Measurements from ENCODE around the gene EPHB6.

Gene EPHB6

DNA sequence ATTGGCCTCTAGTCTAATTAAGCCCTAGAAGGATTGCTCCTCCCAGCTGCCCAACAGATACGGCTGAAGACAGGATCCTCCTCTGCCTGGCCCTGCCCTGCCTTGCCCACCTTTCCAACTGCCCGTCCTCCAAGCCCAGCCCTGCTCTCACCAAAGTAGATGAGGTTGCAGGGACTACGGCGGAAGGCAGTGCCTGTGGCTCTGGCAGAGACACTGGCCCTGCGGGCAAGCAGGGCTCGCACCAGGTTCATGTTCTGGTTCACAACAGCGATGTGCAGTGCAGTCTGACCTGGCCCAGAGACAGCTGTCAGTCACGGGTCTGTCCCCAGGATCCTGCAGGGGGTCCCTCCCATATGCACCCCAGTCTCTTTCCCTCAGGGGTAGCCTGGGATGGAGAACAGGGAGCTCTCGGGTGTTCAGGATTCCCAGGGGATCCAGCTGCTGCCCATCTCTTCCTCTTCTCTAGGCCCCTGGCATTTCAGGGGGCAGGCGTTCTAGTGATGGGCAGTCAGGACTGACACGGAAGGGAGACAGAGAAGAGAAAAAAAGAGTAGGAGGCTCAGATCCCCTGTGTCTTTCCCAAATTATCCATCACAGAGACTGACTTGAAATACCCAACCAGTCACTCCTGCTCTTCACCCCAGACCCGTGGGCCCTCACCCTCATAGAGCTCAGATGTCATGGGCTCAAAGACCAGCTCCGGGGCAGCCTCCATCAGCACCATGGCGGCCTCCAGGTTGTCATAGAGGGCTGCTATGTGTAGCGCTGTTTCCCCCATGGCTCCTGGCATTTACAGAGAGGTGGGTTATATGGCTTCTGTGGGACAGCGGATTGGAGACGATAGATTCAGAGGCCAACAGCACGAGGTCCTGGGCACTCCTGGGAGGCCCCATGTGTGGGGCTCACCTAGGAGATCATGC lies 22.4 kb downstream of the EPHB6 start:
- no peak overlapping the region for H3K27ac ChIP-seq (replicated peaks)
- no peak for TF ChIP-seq GABPA (IDR thresholded peaks at IDR 0.05; ENCODE audit: low read depth)
- TF ChIP-seq, protein P1, sequence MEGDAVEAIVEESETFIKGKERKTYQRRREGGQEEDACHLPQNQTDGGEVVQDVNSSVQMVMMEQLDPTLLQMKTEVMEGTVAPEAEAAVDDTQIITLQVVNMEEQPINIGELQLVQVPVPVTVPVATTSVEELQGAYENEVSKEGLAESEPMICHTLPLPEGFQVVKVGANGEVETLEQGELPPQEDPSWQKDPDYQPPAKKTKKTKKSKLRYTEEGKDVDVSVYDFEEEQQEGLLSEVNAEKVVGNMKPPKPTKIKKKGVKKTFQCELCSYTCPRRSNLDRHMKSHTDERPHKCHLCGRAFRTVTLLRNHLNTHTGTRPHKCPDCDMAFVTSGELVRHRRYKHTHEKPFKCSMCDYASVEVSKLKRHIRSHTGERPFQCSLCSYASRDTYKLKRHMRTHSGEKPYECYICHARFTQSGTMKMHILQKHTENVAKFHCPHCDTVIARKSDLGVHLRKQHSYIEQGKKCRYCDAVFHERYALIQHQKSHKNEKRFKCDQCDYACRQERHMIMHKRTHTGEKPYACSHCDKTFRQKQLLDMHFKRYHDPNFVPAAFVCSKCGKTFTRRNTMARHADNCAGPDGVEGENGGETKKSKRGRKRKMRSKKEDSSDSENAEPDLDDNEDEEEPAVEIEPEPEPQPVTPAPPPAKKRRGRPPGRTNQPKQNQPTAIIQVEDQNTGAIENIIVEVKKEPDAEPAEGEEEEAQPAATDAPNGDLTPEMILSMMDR (IDR thresholded peaks at IDR 0.05; ENCODE audit: insufficient read depth, low read length): no peak
- TF ChIP-seq SPI1 (IDR thresholded peaks at IDR 0.05; ENCODE audit: borderline replicate concordance, low read depth): no peak
- no peak for TF ChIP-seq POLR2AphosphoS5 (IDR thresholded peaks at IDR 0.05; ENCODE audit: low read depth)
- TF ChIP-seq REST (IDR thresholded peaks at IDR 0.05; ENCODE audit: insufficient replicate concordance, low read depth): no peak
- no peak overlapping the region for H3K4me3 ChIP-seq (replicated peaks; ENCODE audit: insufficient read depth, low read length)
- no peak for DNase-seq (ENCODE audit: low read depth in 1 of 2, low spot score in 1 of 2)
- peaks cover 7% of the 10 kb centered on the region for H3K27me3 ChIP-seq (ENCODE audit: insufficient read depth, poor library complexity, severe bottlenecking)

- TF ChIP-seq SPI1 (IDR thresholded peaks at IDR 0.05; ENCODE audit: borderline replicate concordance, low read depth) (no peak), REST (IDR thresholded peaks at IDR 0.05; ENCODE audit: insufficient replicate concordance, low read depth) (no peak), POLR2AphosphoS5 (IDR thresholded peaks at IDR 0.05; ENCODE audit: low read depth) (no peak), GABPA (IDR thresholded peaks at IDR 0.05; ENCODE audit: low read depth) (no peak)
- TF ChIP-seq, protein P1 (IDR thresholded peaks at IDR 0.05; ENCODE audit: insufficient read depth, low read length): no peak
- Histone ChIP-seq H3K4me3 (replicated peaks; ENCODE audit: insufficient read depth, low read length) (no peak overlapping the region), H3K27me3 (ENCODE audit: insufficient read depth, poor library complexity, severe bottlenecking) (peaks cover 7% of the 10 kb centered on the region), H3K27ac (replicated peaks) (no peak overlapping the region)
- DNase-seq (ENCODE audit: low read depth in 1 of 2, low spot score in 1 of 2): no peak
Observed at GRCh38 chr7:142878315-142878714, 23.4 kb downstream of the EPHB6 start.

DNA sequence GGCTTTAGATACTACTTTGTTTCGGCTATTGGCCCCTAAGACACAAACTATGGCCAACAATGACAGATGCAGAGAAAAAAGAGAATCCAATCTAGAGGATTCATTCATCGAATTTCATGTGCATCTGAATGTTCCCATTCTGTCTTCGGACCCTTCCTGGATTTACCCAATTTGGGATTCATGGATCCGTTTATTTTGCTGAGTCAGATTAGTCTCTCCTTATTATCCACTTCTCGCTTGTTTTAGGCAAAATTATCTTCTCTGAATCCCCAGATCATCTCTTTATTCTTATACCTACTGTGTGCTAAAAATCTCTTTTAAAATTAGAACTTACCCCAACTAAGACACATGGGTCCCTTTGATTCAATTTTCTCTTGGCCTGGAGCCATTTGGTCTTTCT lies 24.2 kb downstream of the EPHB6 start:
- no peak overlapping the region for H3K4me3 ChIP-seq (replicated peaks; ENCODE audit: insufficient read depth, low read length)
- no peak overlapping the region for H3K27ac ChIP-seq (replicated peaks)
- TF ChIP-seq, protein P1 (IDR thresholded peaks at IDR 0.05; ENCODE audit: insufficient read depth, low read length): no peak
- no peak for TF ChIP-seq REST (IDR thresholded peaks at IDR 0.05; ENCODE audit: insufficient replicate concordance, low read depth)
- TF ChIP-seq GABPA (IDR thresholded peaks at IDR 0.05; ENCODE audit: low read depth): no peak
- TF ChIP-seq POLR2AphosphoS5 (IDR thresholded peaks at IDR 0.05; ENCODE audit: low read depth): no peak
- no peak for TF ChIP-seq SPI1 (IDR thresholded peaks at IDR 0.05; ENCODE audit: borderline replicate concordance, low read depth)
- H3K27me3 ChIP-seq (ENCODE audit: insufficient read depth, poor library complexity, severe bottlenecking): peaks cover 7% of the 10 kb centered on the region
- no peak for DNase-seq (ENCODE audit: low read depth in 1 of 2, low spot score in 1 of 2)
